GM06990 (cell line): ENCODE data around the gene IP6K1.
"Not testable (repeated sequence)": the region's sequence is repeated elsewhere in the genome, so short reads cannot be mapped to it uniquely, and the experiment has no call there.

Experiments used
- DNase-seq: peaks from one replicate; pipeline ENCODE4 v3.0.0-alpha.2; 2011; ENCODE audit not compliant: insufficient read length; ENCODE audit errors: extremely low read depth
- H3K27me3 ChIP-seq: replicated peaks from 2 replicates; pipeline ENCODE4 v1.6.0; 2011; ENCODE audit warnings: low read length; ENCODE audit not compliant: control insufficient read depth, insufficient read depth
- H3K36me3 ChIP-seq: 2 replicates; pipeline ENCODE4 v1.5.1; 2011; ENCODE audit warnings: low read length; ENCODE audit not compliant: control insufficient read depth, insufficient read depth
- H3K4me3 ChIP-seq: replicated peaks from 2 replicates; pipeline ENCODE4 v1.5.1; 2011; ENCODE audit warnings: low read depth, mild to moderate bottlenecking, control low read depth, low read length
- TF ChIP-seq, protein P1 (sequence below): IDR thresholded peaks from 2 replicates; pipeline ENCODE4 v1.5.1; 2011; ENCODE audit warnings: low read length, control low read depth, mild to moderate bottlenecking, inconsistent platforms; ENCODE audit not compliant: insufficient read depth, poor library complexity, severe bottlenecking

IP6K1 gene

DNA sequence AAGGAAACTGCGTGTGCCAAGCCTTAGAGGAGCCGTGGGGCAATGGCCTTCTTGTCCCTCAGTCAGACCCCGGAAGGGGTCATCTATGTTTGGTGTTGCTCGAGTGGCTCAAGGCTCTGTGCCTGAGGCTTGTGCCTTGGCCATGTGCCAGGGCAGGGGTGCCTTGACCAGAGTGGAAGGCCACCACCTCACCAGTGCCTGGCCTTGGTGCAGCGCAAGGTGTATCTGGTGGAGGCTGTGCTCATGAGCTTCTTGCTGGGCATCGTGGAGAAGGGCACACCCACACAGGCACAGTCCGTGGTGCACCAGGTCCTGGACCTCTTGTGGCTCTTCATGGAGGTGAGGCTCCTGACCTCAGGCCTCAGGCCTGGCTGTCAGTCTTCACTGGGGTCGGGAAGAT lies 86.3 kb downstream of the IP6K1 start:
- Histone ChIP-seq H3K4me3 (no peak overlapping the region), H3K27me3 (no peaks in the 10 kb centered on the region), H3K36me3 (peaks cover 30% of the 10 kb centered on the region)
- TF ChIP-seq, protein P1, sequence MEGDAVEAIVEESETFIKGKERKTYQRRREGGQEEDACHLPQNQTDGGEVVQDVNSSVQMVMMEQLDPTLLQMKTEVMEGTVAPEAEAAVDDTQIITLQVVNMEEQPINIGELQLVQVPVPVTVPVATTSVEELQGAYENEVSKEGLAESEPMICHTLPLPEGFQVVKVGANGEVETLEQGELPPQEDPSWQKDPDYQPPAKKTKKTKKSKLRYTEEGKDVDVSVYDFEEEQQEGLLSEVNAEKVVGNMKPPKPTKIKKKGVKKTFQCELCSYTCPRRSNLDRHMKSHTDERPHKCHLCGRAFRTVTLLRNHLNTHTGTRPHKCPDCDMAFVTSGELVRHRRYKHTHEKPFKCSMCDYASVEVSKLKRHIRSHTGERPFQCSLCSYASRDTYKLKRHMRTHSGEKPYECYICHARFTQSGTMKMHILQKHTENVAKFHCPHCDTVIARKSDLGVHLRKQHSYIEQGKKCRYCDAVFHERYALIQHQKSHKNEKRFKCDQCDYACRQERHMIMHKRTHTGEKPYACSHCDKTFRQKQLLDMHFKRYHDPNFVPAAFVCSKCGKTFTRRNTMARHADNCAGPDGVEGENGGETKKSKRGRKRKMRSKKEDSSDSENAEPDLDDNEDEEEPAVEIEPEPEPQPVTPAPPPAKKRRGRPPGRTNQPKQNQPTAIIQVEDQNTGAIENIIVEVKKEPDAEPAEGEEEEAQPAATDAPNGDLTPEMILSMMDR = no peak
- no peak for DNase-seq

DNA sequence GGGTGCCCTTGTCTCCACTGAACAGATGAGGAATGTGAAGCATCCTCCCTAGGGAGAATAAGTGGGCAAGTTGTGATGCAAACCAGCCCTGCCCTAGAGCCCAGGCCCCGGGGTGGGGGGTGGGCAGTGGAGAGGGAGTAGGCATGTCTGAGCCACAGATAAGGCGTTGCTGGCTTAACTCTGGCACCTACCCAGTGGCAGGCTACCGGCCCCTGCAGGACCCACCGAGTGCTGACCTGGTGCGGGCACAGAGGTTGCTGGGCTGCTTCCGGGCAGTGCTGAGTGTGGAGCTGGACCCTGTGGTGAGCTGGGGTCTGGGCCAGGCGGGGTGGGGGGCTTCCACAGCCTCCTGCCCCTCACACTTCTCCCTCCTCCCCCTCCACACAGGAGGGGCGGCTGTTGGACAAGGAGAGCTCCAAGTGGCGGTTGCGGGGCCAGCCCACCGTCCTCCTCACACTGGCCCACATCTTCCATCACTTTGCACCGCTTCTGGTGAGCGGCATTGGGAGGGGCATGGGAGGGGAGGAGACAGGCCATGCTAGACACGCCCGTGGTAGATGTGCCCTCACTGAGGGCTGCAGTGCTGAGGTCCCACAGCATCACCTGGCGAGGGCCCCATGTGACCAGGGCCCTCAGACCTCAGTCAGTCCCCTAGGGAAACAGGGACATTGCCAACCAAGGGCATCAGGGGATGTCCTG lies 86.9 kb downstream of the IP6K1 start:
- H3K36me3 ChIP-seq = peaks cover 29% of the 10 kb centered on the region
- DNase-seq = no peak
- no peak overlapping the region for H3K4me3 ChIP-seq
- TF ChIP-seq, protein P1 = no peak
- H3K27me3 ChIP-seq = no peaks in the 10 kb centered on the region

DNA sequence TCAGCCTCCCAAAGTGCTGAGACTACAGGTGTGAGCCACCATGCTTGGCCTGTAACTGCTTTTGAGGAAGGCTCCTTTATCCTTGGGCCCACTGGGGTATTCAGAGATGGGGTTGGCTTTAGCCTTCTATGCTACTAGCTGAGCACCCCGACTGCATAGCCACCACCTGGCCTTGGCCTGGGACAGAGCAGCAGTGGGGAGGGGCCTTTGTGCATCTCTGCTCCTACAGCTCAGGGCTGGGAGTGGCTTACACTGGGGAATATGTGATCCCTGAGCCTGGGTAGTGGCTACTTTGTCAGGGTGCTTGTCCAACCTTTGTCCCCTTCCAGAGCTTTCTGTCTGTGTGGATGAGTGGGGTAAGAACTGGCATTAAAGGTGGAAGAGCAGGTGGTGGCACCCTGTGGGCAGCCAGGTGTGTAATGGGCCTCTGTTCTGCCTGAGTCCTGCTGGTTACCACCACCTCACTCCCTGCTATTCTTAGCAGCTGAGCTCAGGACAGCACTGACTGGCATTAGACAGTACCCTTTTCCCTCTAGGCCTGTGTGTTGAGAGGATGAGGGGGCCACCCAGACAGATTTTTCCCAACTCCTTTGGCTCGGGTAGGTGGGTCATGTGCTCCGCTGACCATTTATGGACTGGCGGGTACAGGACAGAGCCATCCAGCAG lies 90.9 kb downstream of the IP6K1 start:
- H3K4me3 ChIP-seq, H3K27me3 ChIP-seq, DNase-seq: not testable (repeated sequence)
- peaks cover 13% of the 10 kb centered on the region for H3K36me3 ChIP-seq

DNA sequence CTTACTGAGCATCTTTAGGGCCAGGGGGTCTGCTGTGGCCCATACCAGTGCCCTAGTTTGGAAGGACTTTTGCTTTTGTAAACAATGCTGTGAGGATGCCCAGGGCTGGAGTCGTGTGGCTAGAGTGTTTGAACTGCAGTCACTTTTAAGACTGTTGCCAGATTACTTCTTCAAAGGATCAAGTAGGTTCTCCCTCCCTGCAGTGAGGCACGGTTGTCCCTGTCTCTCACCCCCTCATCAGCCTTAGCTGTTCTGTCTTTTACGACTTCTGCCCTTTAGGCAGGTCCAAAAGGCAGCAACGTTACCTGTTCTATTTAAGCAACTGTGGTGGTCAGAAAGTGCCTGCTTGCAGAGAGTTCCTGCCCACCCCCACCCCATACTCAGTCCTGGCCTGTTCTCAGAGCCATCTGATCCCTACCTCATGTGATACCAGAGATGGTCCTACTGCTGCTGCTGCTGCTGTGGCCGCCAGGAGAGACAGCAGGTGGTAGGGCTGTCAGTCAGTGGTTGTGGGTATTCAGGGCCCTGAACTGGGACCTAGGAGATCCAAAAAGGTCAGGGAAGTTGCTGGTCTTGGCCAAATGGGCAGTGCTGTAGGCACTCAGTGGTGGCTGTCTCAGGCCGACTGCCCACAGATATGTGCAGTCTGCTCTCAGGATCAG lies 91.8 kb downstream of the IP6K1 start:
- not testable (repeated sequence) for DNase-seq, H3K4me3 ChIP-seq, H3K36me3 ChIP-seq, H3K27me3 ChIP-seq

DNA sequence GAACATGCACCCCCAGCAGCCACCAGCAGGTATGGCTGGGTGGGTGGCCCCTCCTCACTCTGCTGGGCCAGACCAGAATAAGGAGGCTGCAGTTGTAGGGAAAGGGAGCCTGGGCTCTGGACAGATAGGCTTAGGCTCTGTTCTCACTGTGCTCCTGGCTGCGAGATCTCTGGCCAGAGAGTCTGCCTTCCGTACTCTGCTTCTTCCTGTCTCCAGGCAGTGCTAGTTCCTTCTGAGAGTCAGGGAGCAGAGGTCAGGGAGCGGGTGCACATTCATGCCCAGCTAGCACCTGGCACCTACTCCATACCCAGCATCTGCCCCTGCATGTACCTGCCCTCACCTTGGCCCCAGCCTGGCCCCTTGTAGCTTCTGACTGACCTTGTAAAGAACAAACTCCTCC lies 94.9 kb downstream of the IP6K1 start:
- H3K36me3 ChIP-seq, H3K4me3 ChIP-seq, DNase-seq, H3K27me3 ChIP-seq: not testable (repeated sequence)

DNA sequence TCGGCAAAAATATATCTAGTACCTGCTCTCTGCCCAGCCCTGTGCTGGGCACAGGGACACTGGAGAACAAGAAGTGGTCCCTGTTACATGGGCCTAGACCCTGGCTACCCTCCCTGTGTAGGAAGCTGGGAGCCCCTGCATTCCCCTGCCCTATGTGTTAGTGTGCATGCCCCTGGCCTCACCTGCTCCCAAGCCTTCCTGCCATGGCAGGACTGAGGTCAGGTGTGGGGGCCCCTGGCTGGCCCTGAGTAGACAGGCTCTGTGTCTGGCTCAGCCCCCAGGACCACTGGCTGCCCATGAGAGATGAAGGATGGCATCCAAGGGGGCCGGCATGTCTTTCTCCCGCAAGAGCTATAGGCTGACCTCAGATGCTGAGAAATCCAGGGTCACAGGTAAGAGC lies 95.5 kb downstream of the IP6K1 start:
- not testable (repeated sequence) for H3K36me3 ChIP-seq, H3K27me3 ChIP-seq, H3K4me3 ChIP-seq, DNase-seq

DNA sequence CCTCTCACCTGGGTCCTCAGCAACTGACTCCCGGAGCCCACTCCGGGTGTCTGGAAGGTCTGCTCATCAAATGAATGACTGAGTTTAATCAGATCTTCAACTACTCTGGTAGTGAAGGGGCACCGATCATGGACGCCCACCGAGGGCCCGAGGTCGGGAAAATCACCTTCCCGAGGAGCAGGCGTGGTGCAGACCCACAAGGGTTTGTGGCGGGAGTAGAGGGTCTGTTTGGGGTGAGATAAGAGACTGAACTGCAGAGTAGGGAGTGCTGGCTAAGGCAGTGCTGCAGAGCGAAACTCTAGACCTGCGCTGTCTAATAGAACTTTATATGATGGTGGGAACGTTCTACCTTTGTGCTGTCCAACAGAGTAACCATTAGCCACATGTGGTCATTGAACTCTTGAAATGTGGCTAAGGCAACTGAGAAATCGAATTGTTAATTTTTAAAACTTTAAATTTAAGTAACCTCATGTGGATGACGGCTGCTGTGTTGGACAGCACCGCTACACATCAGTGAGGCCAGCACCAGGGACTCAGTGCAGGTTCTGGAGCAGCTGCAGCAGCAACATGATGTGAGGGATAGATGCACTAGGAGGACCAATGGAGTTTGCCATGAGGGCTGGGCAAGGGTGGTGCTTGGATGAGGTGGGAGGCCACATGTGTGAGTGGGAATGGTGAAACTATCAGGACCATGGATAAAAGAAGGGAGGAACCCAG lies 96.3 kb downstream of the IP6K1 start:
- H3K27me3 ChIP-seq, DNase-seq, H3K36me3 ChIP-seq: not testable (repeated sequence)
- H3K4me3 ChIP-seq = peak overlapping the region; percentile 90
